ENCODE results near the gene NFATC1. TPM values are rescaled to one million over a fixed set of nuclear protein-coding genes. Genes with fewer than 3 reads are reported as not detected.

NFATC1 gene
- total RNA-seq, 1 donor from 2014 or later = 35.4 TPM

DNA sequence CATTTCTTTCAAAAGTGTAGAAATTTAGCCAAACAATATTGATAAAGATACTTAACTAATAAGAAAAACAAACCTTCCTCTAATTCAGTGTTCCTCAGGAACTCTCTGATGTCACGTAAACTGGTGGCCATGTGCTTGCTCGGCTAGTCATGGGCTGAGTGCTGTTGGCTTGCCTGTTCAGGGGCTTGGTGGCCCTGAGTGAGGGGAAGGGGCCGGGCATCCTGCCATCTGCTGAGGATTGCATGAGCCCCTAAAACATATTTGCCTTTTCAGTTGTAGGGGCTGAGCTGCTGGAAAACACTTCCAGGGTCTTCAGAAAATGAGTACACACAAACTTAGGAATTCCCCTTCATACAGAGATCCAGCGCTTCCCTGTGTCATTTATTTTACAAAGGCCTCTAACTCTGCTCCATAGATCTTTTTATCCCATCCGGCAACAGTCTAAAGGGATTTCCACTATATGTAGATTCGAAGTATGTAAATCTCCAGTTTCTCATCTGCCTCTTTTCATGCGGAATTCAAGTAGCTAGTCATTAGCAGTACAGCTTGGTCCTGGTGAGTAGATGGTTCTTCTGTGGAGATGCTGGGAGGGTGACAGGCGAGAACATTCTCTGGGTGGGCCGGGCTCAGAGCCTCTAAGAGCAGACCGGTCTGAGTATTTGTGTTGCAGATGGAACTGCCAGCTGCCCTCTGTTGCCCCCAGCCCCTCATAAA, 20.1 kb upstream of the NFATC1 start:
- peak; percentile 51 for DNase-seq (ENCODE audit: low spot score)

DNA sequence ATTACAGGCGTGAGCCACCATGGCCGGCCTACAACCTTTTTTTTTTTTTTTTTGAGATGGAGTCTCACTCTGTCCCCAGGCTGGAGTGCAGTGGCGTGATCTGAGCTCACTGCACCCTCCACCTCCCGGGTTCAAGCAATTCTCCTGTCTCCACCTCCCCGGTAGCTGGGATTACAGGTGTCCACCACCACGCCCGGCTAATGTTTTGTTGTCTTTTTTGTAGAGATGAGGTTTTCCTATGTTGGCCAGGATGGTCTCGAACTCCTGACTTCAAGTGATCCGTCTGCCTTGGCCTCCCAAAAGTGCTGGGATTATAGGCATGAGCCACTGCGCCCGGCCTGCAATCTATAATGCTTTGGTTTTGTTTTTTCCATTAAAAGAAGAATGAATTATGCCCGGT, 19.1 kb upstream of the NFATC1 start:
- peak; percentile 37 for DNase-seq (ENCODE audit: low spot score)

- peak; percentile 84 for DNase-seq (ENCODE audit: low spot score)
Observed at GRCh38 chr18:79377187-79377891, 18.4 kb upstream of the NFATC1 start.

DNA sequence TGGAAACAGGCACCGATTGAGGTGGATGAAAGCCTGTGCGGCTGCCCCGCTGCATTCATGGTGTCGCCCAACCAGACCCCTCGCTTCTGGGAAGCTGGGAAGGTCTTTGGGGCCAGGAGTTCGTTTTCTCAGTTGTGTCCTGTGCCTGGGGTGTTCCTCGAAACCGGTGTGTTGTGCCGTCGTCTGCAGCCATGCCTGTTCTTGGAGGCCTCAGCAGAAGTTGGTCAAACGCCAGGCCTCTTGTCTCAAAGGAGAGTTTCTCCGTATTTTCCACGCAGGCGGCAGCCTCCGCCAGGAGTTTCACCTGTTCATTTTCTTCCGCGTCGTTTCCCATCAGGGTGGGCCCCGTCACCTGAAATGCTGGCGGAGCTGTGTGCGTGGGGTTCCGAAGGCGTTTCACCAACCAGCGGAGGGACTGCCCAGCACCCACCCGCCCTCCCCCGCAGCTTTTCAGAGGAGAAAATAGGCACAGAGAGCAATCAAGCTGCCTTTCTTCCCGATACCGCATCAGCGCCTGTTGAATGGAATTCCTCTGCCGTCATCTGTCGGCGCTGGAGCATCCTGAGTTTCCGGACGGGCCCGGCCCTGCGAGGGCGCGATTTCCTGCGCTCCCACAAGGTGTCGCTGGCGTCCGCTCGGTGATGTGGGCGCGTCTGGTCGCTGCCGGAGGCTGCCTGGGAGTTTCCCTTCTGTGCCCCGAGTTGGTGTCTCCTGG, 17.0 kb upstream of the NFATC1 start:
- DNase-seq (ENCODE audit: low spot score) = peak; percentile 94

DNA sequence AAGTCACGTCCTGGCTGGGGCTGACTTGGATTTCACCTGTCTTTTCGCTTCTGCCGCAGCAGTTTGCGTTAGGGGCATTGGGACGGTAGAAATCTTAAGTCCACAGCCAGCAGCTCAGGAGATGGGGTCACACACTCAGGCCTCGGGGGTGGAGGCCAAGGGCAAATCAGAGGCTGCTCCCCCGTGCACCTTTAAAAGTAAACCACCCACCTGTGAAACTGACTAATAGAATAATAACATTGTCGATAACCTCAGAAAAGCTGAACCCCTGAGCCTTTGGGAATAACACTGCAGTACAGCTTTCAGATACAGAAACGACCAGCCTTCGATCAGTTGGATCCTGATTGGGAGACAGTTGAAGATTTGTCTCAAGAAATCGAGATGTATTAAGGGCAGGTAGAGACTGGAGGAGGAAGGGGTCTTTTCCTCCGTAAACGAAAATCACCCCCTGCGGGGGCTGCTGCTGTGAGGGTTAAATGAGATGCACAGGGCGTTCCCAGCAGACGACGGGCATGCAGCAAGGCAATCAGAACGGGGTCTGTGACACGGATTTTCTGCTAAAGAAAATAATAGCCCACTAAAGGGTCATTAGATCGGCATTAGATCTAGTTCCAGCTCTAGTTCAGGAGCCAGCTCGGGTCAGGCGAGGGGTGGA, 16.4 kb upstream of the NFATC1 start:
- DNase-seq (ENCODE audit: low spot score) = no peak

GRCh38 chr18:79379931-79380815, 15.6 kb upstream of the NFATC1 start:
- DNase-seq (ENCODE audit: low spot score) = peak; percentile 81

GRCh38 chr18:79380816-79381806, 14.6 kb upstream of the NFATC1 start:
- peak; percentile 91 for DNase-seq (ENCODE audit: low spot score)

DNA sequence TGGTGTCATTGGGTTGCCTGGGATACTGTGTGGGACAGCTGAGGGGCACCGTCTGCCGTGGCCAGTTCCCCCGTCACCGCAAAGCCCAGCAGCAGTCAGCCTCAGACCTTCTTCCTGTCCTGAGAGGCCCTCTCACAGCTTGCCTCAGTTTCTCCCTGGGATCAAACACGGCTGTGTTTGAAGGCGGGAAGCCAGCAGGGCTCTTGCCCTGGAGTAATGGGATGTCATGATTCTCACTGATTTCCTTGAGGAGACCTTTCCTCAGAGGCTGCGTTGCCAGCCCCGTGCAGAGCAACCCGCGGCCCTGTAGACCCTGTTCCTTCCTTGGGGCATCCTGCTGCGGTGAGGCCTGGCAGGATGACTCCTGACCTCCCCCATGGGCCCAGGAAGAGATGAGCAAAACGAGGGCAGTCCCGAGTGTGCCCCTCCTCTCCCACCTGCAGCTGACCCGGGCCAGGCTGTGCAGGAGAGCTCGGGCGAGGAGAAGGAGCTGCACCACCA, 13.9 kb upstream of the NFATC1 start:
- peak; percentile 71 for DNase-seq (ENCODE audit: low spot score)

GRCh38 chr18:79382681-79383387, 12.9 kb upstream of the NFATC1 start:
- peak; percentile 89 for DNase-seq (ENCODE audit: low spot score)

GRCh38 chr18:79383388-79384056, 12.2 kb upstream of the NFATC1 start:
- peak; percentile 85 for DNase-seq (ENCODE audit: low spot score)

GRCh38 chr18:79384151-79384807, 11.5 kb upstream of the NFATC1 start:
- peak; percentile 77 for DNase-seq (ENCODE audit: low spot score)

DNA sequence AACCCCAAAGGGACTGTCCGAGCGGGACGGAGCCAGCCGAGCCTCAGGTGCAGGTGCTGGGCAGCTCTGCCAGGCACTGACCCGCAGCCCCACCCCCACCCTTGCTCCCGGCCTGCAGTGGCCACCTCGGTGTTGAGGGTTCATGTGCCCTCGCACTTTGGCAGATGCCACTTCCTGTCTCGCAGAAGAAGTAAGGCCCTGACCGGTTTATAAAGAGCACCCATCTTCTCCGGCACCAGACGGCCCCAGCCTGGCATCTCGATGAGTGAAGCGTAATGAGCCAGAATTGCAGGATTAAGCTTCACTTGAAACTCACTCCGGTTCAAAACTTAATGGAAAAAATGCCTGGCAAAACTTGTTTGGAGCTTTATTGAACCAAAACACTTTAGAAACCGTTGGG, 10.9 kb upstream of the NFATC1 start:
- DNase-seq (ENCODE audit: low spot score) = peak; percentile 76

DNA sequence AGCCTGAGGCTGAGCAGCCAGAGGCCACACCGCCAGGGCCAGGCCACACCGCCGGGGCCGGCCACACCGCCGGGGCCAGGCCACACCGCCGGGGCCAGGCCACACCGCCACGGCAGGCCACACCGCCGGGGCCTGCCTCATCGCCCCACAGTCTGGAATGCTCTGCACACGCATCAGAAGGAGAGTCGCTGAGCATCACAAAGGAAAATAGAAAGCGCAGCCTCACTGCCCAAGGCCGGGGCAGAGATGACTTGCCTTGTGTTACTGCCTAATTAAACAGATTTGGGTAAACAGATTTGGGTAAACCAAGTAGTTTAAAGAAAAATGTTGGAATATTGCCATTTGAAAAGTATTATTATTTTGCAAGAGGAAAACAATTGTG, 10.4 kb upstream of the NFATC1 start:
- peak; percentile 55 for DNase-seq (ENCODE audit: low spot score)

DNA sequence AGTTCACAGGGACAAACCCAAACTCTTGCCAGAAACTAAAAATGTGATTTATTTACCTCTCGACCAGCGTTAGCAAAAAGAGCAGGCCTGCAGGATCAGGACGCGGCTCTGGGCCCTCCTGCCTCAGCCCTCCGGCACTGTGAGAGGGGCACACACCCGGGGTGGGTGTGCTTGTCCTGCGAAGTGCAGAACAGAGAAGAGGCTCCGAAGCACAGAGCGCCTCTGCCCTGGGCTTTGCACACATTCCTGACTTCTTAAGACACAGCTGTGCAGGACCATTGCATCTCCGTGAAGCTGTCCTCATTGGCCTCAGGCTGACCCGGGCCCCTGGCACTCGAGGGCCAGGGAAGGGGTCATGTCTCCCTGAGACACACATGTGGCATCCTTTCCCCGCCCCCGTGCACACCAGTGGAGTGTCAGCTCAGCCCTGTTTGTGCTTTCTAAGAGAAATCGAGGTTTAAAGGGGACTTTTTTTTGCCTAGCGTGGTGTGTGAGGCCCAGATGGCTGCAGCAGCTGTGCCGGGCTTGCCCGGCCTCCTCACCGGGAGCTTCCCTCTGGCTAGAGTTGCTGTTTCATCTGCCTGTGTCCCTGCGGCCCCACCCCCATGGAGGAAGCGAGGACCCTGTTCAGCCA, 9.9 kb upstream of the NFATC1 start:
- DNase-seq (ENCODE audit: low spot score) = peak; percentile 79

DNA sequence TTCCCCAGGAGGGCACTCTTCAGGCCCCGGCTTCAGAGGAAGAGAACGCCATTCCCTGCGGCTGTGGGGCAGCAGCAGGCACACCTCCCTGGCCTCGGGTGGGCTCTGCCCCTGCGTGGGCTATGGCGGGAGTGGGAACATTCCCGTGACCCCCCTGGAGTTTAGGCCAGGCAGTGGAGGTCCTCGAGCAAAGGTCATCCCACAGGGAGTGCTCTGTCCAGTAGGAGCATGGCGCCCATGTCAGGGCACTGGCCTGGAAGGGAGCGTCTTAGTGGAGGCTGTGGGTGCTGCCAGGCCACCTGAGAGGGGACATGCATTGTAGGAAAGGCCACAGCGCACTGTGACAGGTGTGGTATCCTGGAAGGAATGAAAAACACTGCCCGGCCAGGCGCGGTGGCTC, 9.2 kb upstream of the NFATC1 start:
- DNase-seq (ENCODE audit: low spot score) = peak; percentile 74

DNA sequence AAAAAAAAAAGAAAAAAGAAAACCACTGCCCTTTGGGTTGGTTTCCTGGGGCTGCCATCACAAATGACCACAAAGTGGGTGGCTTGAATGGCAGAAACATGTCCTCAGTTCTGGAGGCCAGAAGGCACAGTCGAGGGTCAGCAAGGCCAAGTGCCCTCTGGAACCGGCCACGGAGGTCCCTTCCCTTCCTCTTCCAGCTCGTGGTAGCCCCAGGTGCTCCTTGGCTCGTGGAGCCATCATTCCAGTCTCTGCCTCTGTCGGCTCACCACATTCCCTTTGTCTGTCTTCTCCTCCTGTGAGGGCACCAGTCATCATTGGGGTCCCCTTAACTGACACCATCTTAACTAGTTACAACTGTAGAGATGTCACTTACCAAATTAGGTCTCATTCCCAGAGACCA, 8.5 kb upstream of the NFATC1 start:
- DNase-seq (ENCODE audit: low spot score) = peak; percentile 57

- no peak for DNase-seq (ENCODE audit: low spot score)
Observed at GRCh38 chr18:79387615-79388014, 8.1 kb upstream of the NFATC1 start.

Measured in mesenteric fat pad (tissue), 1 donor.